Uterus (tissue), 4 donors: ENCODE data around the gene PEPD. TPM values are rescaled to one million over a fixed set of nuclear protein-coding genes. Genes with fewer than 3 reads are reported as not detected.

Experiments
- DNase-seq, 2 donors: peaks; one replicate each; pipeline ENCODE4 v3.0.0-alpha.2; 2019 to 2020
- H3K27ac ChIP-seq, 2 donors: fragments of 200-600 bp; sonication (generic); 1 replicate in 1 of 2; 2 replicates in 1 of 2; pipeline ENCODE4 v1.5.1; 2016 to 2018
- H3K27me3 ChIP-seq, 2 donors: fragments of 200-600 bp; sonication (generic); one replicate each; pipeline ENCODE4 v1.5.1; 2018 to 2019; ENCODE audit warnings: control low read depth in 1 of 2
- H3K36me3 ChIP-seq, 2 donors: fragments of 200-600 bp; sonication (generic); one replicate each; pipeline ENCODE4 v1.5.1; 2019; ENCODE audit warnings: control low read depth in 1 of 2
- H3K4me1 ChIP-seq, 2 donors: fragments of 200-600 bp; sonication (generic); one replicate each; pipeline ENCODE4 v1.5.1; 2018 to 2019; ENCODE audit warnings: control low read depth in 1 of 2
- H3K4me3 ChIP-seq, 2 donors: fragments of 200-600 bp; sonication (generic); 1 replicate in 1 of 2; 2 replicates in 1 of 2; pipeline ENCODE4 v1.5.1; 2018 to 2019; ENCODE audit warnings: mild to moderate bottlenecking in 1 of 2
- H3K9me3 ChIP-seq, 2 donors: fragments of 200-600 bp; sonication (generic); one replicate each; pipeline ENCODE4 v1.5.1; 2019; ENCODE audit warnings: control low read depth in 1 of 2
- CTCF ChIP-seq, 4 experiments: fragments of 200-600 bp in 2 of 4; fragments of 450-650 bp in 2 of 4; sonication (generic) in 2 of 4; IDR thresholded peaks; one replicate each; pipeline ENCODE4 v1.5.1; 2016 to 2019; ENCODE audit warnings: antibody characterized with exemption in 4 of 4, mild to moderate bottlenecking in 2 of 4, moderate library complexity in 1 of 4
- POLR2A ChIP-seq, 2 donors: fragments of 450-650 bp; IDR thresholded peaks; one replicate each; pipeline ENCODE4 v1.6.1; 2016; ENCODE audit warnings: antibody characterized with exemption in 2 of 2, mild to moderate bottlenecking in 1 of 2, moderate library complexity in 1 of 2
- intact Hi-C: fragments of 100-400 bp; cut with DNase I; formaldehyde crosslinking; loops from one replicate; pipeline ENCODE4 v1.15.1; 2023; ENCODE audit warnings: low total_unique reads
- total RNA-seq, 4 donors: library from RNA; depleted of rRNA in 3 of 4; stranded (reverse); fragments of >200 nt in 3 of 4; gene quantifications; one replicate each; pipeline versions ENCODE4 v1.1.0 to v1.2.4, GENCODE V29; 2014 to 2023
- donor health status: DM: yes; HTN: yes; CAD: no.

Gene PEPD
- total RNA-seq, 4 donors from 2014 or later, result 26.1 to 47.0 (median 37.9) TPM

- no peak for DNase-seq
- H3K27ac ChIP-seq, result no peak overlapping the region
- H3K4me3 ChIP-seq, result no peak overlapping the region
- intact Hi-C loops, result no loop called here
- no peaks in the 10 kb centered on the region for H3K27me3 ChIP-seq
- no peaks in the 10 kb centered on the region for H3K36me3 ChIP-seq
- H3K4me1 ChIP-seq, result no peaks in the 10 kb centered on the region
- no peaks in the 10 kb centered on the region for H3K9me3 ChIP-seq
- TF ChIP-seq POLR2A (IDR thresholded peaks at IDR 0.05), result no peak
Measured at GRCh38 chr19:33381101-33381500, 140.5 kb downstream of the PEPD start.

GRCh38 chr19:33379151-33379829 is 142.3 kb downstream of the PEPD start:
- intact Hi-C loops, result no loop called here
- Histone ChIP-seq H3K36me3 (no peaks in the 10 kb centered on the region), H3K4me1 (peaks cover 0 to 9% of the 10 kb centered on the region in 2 donors), H3K9me3 (no peaks in the 10 kb centered on the region), H3K27me3 (no peaks in the 10 kb centered on the region), H3K27ac (no peak overlapping the region), H3K4me3 (no peak overlapping the region)
- TF ChIP-seq POLR2A (IDR thresholded peaks at IDR 0.05), result no peak
- no peak for TF ChIP-seq CTCF (IDR thresholded peaks at IDR 0.05)
- DNase-seq, result no peak

- no peak overlapping the region for H3K4me3 ChIP-seq
- no peaks in the 10 kb centered on the region for H3K27me3 ChIP-seq
- TF ChIP-seq CTCF (IDR thresholded peaks at IDR 0.05), result no peak
- TF ChIP-seq POLR2A (IDR thresholded peaks at IDR 0.05), result no peak
- peak overlapping the region; percentile 4 to 100 for H3K27ac ChIP-seq
- no peaks in the 10 kb centered on the region for H3K9me3 ChIP-seq
- DNase-seq, result no peak
- H3K36me3 ChIP-seq, result no peaks in the 10 kb centered on the region
- peaks cover 0 to 9% of the 10 kb centered on the region in 2 donors for H3K4me1 ChIP-seq
- intact Hi-C loops, result no loop called here
Measured at GRCh38 chr19:33377586-33378475, 143.8 kb downstream of the PEPD start.

- no peaks in the 10 kb centered on the region for H3K27me3 ChIP-seq
- H3K9me3 ChIP-seq, result no peaks in the 10 kb centered on the region
- no peaks in the 10 kb centered on the region for H3K36me3 ChIP-seq
- TF ChIP-seq CTCF (IDR thresholded peaks at IDR 0.05), result no peak
- no peak for TF ChIP-seq POLR2A (IDR thresholded peaks at IDR 0.05)
- intact Hi-C loops, result no loop called here
- DNase-seq, result no peak
- peaks cover 0 to 9% of the 10 kb centered on the region in 2 donors for H3K4me1 ChIP-seq
- peak overlapping the region; percentile 4 to 100 for H3K27ac ChIP-seq
- H3K4me3 ChIP-seq, result no peak overlapping the region
Measured at GRCh38 chr19:33376941-33377557, 144.5 kb downstream of the PEPD start.

GRCh38 chr19:33376423-33376822 is 145.2 kb downstream of the PEPD start:
- Histone ChIP-seq H3K4me3 (no peak overlapping the region), H3K27ac (peak overlapping the region; percentile 93 to 100), H3K27me3 (no peaks in the 10 kb centered on the region), H3K9me3 (no peaks in the 10 kb centered on the region), H3K4me1 (peaks cover 0 to 9% of the 10 kb centered on the region in 2 donors), H3K36me3 (no peaks in the 10 kb centered on the region)
- no peak for TF ChIP-seq CTCF (IDR thresholded peaks at IDR 0.05)
- no peak for TF ChIP-seq POLR2A (IDR thresholded peaks at IDR 0.05)
- intact Hi-C loops, result no loop called here
- peak; percentile 67 to 85 for DNase-seq
